ENCODE measurements around the gene PIGW. TPM values are rescaled to one million over a fixed set of nuclear protein-coding genes. Genes with fewer than 3 reads are reported as not detected.

The PIGW gene
- total and polyA plus RNA-seq, 9 of the 15 experiments (the other 6 are each of a cell fraction or from before 2014, with no cell fraction given), result 9.5 to 33.9 (median 21.2) TPM

- TF ChIP-seq ETS1 (conservative IDR thresholded peaks at IDR 0.05; ENCODE audit: control insufficient read depth, low read depth, low read length) (peak; percentile 78), POLR3A (IDR thresholded peaks at IDR 0.05; ENCODE audit: borderline replicate concordance, extremely low read depth, insufficient read depth, insufficient read length) (no peak), MAX (CRISPR knock-in tag; IDR thresholded peaks at IDR 0.05) (peak; percentile 96), CCNT2 (IDR thresholded peaks at IDR 0.05; ENCODE audit: borderline replicate concordance, extremely low read depth, insufficient read length, low read depth, low read length) (peak; percentile 81), FOXK1 (CRISPR knock-in tag; IDR thresholded peaks at IDR 0.05; ENCODE audit: borderline replicate concordance) (no peak), ZNF217 (CRISPR knock-in tag; IDR thresholded peaks at IDR 0.05) (no peak), TCF7L2 (IDR thresholded peaks at IDR 0.05; ENCODE audit: low read depth, low read length) (no peak), COPS2 (conservative IDR thresholded peaks at IDR 0.05) (no peak), STAT6 (CRISPR knock-in tag; IDR thresholded peaks at IDR 0.05) (no peak), KLF16 (IDR thresholded peaks at IDR 0.05) (no peak), NELFE (IDR thresholded peaks at IDR 0.05; ENCODE audit: insufficient read depth, insufficient read length) (no peak), EP300 (IDR thresholded peaks at IDR 0.05; ENCODE audit: low read length) (no peak; the same call in 1 of the 2 replicates), FOXK2 (conservative IDR thresholded peaks at IDR 0.05 in 1 of 2, IDR thresholded peaks at IDR 0.05 in 1 of 2; ENCODE audit: low read depth in 2 of 2) (peak; percentile 18 to 34; a peak in 3 of 4 replicates), PCBP1 (IDR thresholded peaks at IDR 0.05; ENCODE audit: low read depth, low read length, poor library complexity, severe bottlenecking) (peak; percentile 86), ZBTB11 (CRISPR knock-in tag; IDR thresholded peaks at IDR 0.05) (peak in 2 of 3 experiments; percentile 70 to 92; a peak in 4 of 6 replicates), FOXJ3 (CRISPR knock-in tag; IDR thresholded peaks at IDR 0.05) (no peak), ZFP1 (CRISPR knock-in tag; IDR thresholded peaks at IDR 0.05) (no peak), POLR2H (tag; IDR thresholded peaks at IDR 0.05; ENCODE audit: low read depth) (peak; percentile 91), ZNF311 (CRISPR knock-in tag; IDR thresholded peaks at IDR 0.05) (peak; percentile 21; the same call in 1 of the 2 replicates)
Measured at GRCh38 chr17:36534840-36535668, at the start of gene PIGW, which contains the start of gene MYO19 (continued).
